MM.1S (cell line): ENCODE measurements around the gene KRTAP4-16.

Source experiments
- EZH2 ChIP-seq: fragments of 300-600 bp; sonication (generic); optimal IDR thresholded peaks from 2 replicates; pipeline ENCODE3; 2017; ENCODE audit warnings: low read depth, mild to moderate bottlenecking, antibody characterized with exemption, low read length, mixed read lengths
- EZH2phosphoT487 ChIP-seq: fragments of 300-600 bp; sonication (generic); IDR thresholded peaks from 2 replicates; pipeline ENCODE4 v1.6.1; 2018; ENCODE audit warnings: antibody characterized with exemption, low read length
- TF ChIP-seq, protein P1 (sequence below): fragments of 300-600 bp; sonication (generic); IDR thresholded peaks from 2 replicates; pipeline ENCODE4 v1.5.1; 2016; ENCODE audit warnings: antibody characterized with exemption, low read length, mixed read lengths

DNA sequence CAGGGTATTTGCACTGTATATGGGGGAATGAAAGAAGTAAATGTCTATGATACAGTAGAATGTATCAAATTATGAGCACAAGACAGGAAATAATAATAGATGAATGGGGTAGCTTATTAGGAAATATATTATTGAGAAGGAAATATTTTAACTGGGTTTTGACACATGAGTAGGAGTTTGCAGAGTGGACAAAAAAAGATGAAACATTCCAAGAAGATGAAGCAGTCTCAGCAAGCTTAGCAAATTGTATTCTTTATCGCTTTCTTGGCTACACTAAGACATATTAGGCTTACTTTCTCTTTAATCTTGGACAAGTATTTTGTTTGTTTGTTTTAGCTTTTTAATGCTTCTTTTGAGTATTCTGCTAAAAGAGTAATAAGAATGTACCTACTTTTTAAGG is 1.9 kb upstream of the KRTAP4-16 start:
- TF ChIP-seq, protein P1, sequence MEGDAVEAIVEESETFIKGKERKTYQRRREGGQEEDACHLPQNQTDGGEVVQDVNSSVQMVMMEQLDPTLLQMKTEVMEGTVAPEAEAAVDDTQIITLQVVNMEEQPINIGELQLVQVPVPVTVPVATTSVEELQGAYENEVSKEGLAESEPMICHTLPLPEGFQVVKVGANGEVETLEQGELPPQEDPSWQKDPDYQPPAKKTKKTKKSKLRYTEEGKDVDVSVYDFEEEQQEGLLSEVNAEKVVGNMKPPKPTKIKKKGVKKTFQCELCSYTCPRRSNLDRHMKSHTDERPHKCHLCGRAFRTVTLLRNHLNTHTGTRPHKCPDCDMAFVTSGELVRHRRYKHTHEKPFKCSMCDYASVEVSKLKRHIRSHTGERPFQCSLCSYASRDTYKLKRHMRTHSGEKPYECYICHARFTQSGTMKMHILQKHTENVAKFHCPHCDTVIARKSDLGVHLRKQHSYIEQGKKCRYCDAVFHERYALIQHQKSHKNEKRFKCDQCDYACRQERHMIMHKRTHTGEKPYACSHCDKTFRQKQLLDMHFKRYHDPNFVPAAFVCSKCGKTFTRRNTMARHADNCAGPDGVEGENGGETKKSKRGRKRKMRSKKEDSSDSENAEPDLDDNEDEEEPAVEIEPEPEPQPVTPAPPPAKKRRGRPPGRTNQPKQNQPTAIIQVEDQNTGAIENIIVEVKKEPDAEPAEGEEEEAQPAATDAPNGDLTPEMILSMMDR = no peak
- TF ChIP-seq EZH2 (no peak), EZH2phosphoT487 (no peak)
